Measurements from ENCODE around the gene ATP8A2.

DNA sequence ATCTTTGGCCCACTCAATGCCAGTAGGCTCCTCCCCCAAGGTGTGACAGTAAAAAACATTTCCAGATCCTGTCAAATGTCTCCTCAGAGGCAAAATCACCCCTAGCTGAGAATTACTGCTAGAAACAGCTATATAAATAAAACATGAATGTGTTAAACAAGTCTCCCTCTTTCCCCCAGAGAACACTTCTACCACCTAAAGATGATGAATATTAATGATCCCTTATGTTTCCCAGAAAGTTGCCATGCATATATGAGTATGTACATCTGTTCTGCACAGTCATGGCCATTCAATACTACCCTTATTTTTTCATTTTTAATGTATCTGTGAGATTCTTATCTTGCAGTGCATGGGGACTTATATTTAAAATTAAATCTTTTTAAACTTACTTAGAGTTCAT is 450.0 kb downstream of the ATP8A2 start:
- TF ChIP-seq POLR2AphosphoS5 (IDR thresholded peaks at IDR 0.05) (no peak), POLR2A (IDR thresholded peaks at IDR 0.05) (no peak)
- TF ChIP-seq, protein P1, sequence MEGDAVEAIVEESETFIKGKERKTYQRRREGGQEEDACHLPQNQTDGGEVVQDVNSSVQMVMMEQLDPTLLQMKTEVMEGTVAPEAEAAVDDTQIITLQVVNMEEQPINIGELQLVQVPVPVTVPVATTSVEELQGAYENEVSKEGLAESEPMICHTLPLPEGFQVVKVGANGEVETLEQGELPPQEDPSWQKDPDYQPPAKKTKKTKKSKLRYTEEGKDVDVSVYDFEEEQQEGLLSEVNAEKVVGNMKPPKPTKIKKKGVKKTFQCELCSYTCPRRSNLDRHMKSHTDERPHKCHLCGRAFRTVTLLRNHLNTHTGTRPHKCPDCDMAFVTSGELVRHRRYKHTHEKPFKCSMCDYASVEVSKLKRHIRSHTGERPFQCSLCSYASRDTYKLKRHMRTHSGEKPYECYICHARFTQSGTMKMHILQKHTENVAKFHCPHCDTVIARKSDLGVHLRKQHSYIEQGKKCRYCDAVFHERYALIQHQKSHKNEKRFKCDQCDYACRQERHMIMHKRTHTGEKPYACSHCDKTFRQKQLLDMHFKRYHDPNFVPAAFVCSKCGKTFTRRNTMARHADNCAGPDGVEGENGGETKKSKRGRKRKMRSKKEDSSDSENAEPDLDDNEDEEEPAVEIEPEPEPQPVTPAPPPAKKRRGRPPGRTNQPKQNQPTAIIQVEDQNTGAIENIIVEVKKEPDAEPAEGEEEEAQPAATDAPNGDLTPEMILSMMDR (IDR thresholded peaks at IDR 0.05), result no peak
